ENCODE data around the gene STK38. TPM values are rescaled to one million over a fixed set of nuclear protein-coding genes. Genes with fewer than 3 reads are reported as not detected.

Gene STK38
- total RNA-seq, 1 donor from 2014 or later = 10.5 TPM

DNA sequence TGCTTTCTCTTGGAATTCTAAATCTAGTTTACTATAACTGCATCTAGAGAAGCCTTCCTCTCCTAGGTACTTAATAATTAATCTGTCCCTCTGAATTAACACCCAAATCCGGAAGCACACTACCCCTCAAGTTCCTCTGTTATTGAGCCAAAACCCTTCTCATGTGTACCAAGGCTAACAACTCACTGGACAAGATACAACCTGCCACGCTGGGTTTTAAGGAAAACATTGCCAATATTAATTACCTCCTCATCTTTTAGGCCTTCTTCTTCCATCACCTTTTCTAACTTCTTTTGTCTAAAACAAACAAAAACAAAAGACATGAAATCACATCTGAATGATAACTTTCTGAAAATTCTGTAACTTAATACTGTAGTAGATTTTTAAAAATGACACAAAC, 21.9 kb downstream of the STK38 start:
- no peak overlapping the region for H3K27ac ChIP-seq
- peaks cover 29 to 42% of the 10 kb centered on the region in 2 donors for H3K36me3 ChIP-seq
- no peak for DNase-seq (ENCODE audit: low spot score in 2 of 2)
- TF ChIP-seq CTCF (IDR thresholded peaks at IDR 0.05) = no peak
- no peak overlapping the region for H3K4me3 ChIP-seq
- no peaks in the 10 kb centered on the region for H3K27me3 ChIP-seq
- H3K4me1 ChIP-seq = no peaks in the 10 kb centered on the region
- H3K9me3 ChIP-seq = no peaks in the 10 kb centered on the region
- intact Hi-C loops (cut with DNase I) = no loop called here

- intact Hi-C loops (cut with DNase I) = no loop called here
- DNase-seq (ENCODE audit: low spot score in 2 of 2) = no peak
- Histone ChIP-seq H3K36me3 (peaks cover 31 to 47% of the 10 kb centered on the region in 2 donors), H3K4me3 (no peak overlapping the region), H3K4me1 (no peaks in the 10 kb centered on the region), H3K9me3 (no peaks in the 10 kb centered on the region), H3K27ac (no peak overlapping the region), H3K27me3 (no peaks in the 10 kb centered on the region)
- TF ChIP-seq CTCF (IDR thresholded peaks at IDR 0.05) = no peak
Observed at GRCh38 chr6:36524871-36525270, 22.4 kb downstream of the STK38 start.

DNA sequence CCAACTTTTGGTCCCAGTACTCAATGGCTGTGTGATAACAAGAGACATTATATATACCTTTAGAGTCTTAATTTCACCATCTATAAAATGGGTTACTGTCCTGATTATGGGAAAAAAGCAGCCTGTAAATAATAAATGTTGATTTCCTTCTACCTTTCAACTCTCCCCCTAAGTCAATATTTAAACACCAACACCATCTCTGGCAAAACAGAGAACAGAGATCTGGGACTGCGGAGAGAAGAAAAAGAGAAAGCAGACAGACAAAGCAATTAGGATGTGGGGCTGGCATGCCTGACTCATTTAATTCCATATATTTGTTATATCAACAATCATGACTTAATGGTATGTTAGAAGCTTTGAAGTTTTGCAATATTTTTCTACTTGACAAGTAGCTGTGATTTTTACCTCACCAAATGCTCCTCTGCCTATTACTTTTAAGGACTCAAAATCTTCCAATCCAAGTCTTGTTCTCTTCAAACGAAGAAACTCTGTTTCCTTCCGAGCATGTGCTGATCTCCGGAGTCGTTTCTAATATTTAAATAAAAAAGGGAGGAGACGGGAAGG, 23.3 kb downstream of the STK38 start:
- intact Hi-C loops (cut with DNase I) = no loop called here
- no peak for DNase-seq (ENCODE audit: low spot score in 2 of 2)
- no peaks in the 10 kb centered on the region for H3K4me1 ChIP-seq
- H3K27me3 ChIP-seq = no peaks in the 10 kb centered on the region
- H3K36me3 ChIP-seq = peaks cover 35 to 52% of the 10 kb centered on the region in 2 donors
- H3K9me3 ChIP-seq = no peaks in the 10 kb centered on the region
- no peak overlapping the region for H3K27ac ChIP-seq
- no peak overlapping the region for H3K4me3 ChIP-seq
- no peak for TF ChIP-seq CTCF (IDR thresholded peaks at IDR 0.05)

DNA sequence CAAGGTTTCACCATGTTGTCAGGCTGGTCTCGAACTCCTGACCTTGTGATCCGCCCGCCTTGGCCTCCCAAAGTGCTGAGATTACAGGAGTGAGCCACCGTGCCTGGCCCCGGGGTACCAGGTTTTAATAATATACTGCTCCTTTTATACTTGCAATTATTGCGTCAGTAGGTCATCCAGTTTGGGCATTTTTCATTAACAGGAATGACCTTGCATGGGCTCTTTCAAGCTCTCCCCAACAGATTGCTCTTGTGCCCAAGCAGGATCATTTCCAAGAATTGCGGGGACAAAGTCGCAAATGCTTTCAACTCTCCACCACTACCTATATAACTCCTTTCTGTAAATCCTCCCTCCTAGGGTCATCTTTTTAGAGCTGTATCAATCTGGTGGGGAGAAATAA, 23.8 kb downstream of the STK38 start:
- intact Hi-C loops (cut with DNase I) = no loop called here
- no peak for DNase-seq (ENCODE audit: low spot score in 2 of 2)
- Histone ChIP-seq H3K36me3 (peaks cover 36 to 52% of the 10 kb centered on the region in 2 donors), H3K4me3 (no peak overlapping the region), H3K4me1 (no peaks in the 10 kb centered on the region), H3K27ac (no peak overlapping the region), H3K9me3 (no peaks in the 10 kb centered on the region), H3K27me3 (no peaks in the 10 kb centered on the region)
- no peak for TF ChIP-seq CTCF (IDR thresholded peaks at IDR 0.05)

- no peak for TF ChIP-seq CTCF (IDR thresholded peaks at IDR 0.05)
- Histone ChIP-seq H3K4me1 (no peaks in the 10 kb centered on the region), H3K9me3 (no peaks in the 10 kb centered on the region), H3K36me3 (peaks cover 45 to 66% of the 10 kb centered on the region in 2 donors), H3K27me3 (no peaks in the 10 kb centered on the region), H3K27ac (no peak overlapping the region), H3K4me3 (no peak overlapping the region)
- intact Hi-C loops (cut with DNase I) = no loop called here
- no peak for DNase-seq (ENCODE audit: low spot score in 2 of 2)
Observed at GRCh38 chr6:36519352-36519751, 27.9 kb downstream of the STK38 start.

- Histone ChIP-seq H3K9me3 (no peaks in the 10 kb centered on the region), H3K27ac (no peak overlapping the region), H3K36me3 (peaks cover 38 to 63% of the 10 kb centered on the region in 2 donors), H3K27me3 (no peaks in the 10 kb centered on the region), H3K4me3 (no peak overlapping the region), H3K4me1 (no peaks in the 10 kb centered on the region)
- intact Hi-C loops (cut with DNase I) = no loop called here
- no peak for DNase-seq (ENCODE audit: low spot score in 2 of 2)
- no peak for TF ChIP-seq CTCF (IDR thresholded peaks at IDR 0.05)
Observed at GRCh38 chr6:36517408-36517807, 29.9 kb downstream of the STK38 start.
